Fibroblast of villous mesenchyme (primary cell): ENCODE data around the gene ZNF536. TPM values are rescaled to one million over a fixed set of nuclear protein-coding genes. Genes with fewer than 3 reads are reported as not detected.

Experiments used
- DNase-seq: peaks from one replicate; pipeline ENCODE4 v3.0.0-alpha.2; 2010; ENCODE audit warnings: low read depth
- H3K4me3 ChIP-seq: 2 replicates; pipeline ENCODE4 v1.5.1; 2011; ENCODE audit warnings: low read depth, mild to moderate bottlenecking, low read length
- CTCF ChIP-seq: IDR thresholded peaks from 2 replicates; pipeline ENCODE4 v1.5.1; 2012; ENCODE audit warnings: low read depth, mild to moderate bottlenecking, low read length; ENCODE audit not compliant: insufficient read depth
- total RNA-seq: library from RNA; depleted of rRNA; stranded (reverse); fragments of >200 nt; gene quantifications from 2 replicates; pipeline ENCODE4 v1.2.3, GENCODE V29; 2012

Gene ZNF536
- total RNA-seq, 1 donor = not detected

- DNase-seq = no peak
- TF ChIP-seq CTCF = no peak
Observed at GRCh38 chr19:30567536-30568232, 195.5 kb downstream of the ZNF536 start.

GRCh38 chr19:30570194-30570593 lies 198.0 kb downstream of the ZNF536 start:
- TF ChIP-seq CTCF = no peak
- no peak for DNase-seq
- no peak overlapping the region for H3K4me3 ChIP-seq

More at GRCh38 chr19:30567536-30568232, 195.5 kb downstream of the ZNF536 start:
- H3K4me3 ChIP-seq = no peak overlapping the region

- no peak for DNase-seq
- no peak overlapping the region for H3K4me3 ChIP-seq
Observed at GRCh38 chr19:30577551-30578105, 205.4 kb downstream of the ZNF536 start.

DNA sequence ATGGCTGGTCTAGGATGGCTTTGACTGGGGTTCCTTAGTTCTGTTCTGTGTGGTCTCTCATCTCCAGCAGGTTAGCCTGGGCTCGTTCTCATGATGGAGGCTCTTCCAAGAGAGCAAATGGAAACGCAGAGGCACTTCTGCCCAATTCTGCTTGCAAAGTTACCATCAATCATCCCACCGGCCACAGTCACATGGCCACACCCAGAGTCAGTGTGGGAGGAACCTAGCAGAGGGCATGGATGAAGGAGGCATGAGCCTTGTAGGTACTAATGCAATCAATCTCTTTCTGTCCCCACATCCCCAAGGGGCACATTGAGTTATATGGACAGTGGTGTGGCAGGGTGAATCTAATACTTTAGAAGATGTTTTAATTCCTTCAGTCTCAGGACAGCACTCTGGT lies 207.2 kb downstream of the ZNF536 start:
- H3K4me3 ChIP-seq = no peak overlapping the region
- no peak for DNase-seq
- no peak for TF ChIP-seq CTCF

More at GRCh38 chr19:30577551-30578105, 205.4 kb downstream of the ZNF536 start:
- TF ChIP-seq CTCF = no peak

- DNase-seq = no peak
- H3K4me3 ChIP-seq = no peak overlapping the region
- no peak for TF ChIP-seq CTCF
Observed at GRCh38 chr19:30580673-30581072, 208.5 kb downstream of the ZNF536 start.

GRCh38 chr19:30584090-30584489 lies 211.9 kb downstream of the ZNF536 start:
- H3K4me3 ChIP-seq = no peak overlapping the region
- DNase-seq = no peak
- no peak for TF ChIP-seq CTCF
